ENCODE data around the gene GRM4. TPM values are rescaled to one million over a fixed set of nuclear protein-coding genes. Genes with fewer than 3 reads are reported as not detected.

The GRM4 gene
- total RNA-seq, 1 experiment from 2014 or later: 5.6 TPM

- no peak overlapping the region for H4K91ac ChIP-seq (ENCODE audit: insufficient read length, low read depth, low read length)
- no peak overlapping the region for H3K18ac ChIP-seq (ENCODE audit: insufficient read length, low read depth, low read length)
- Mint-ChIP-seq H3K27me3 (ENCODE audit: low read depth) (peaks cover 50% of the 10 kb centered on the region), H3K27ac (no peak overlapping the region), H3K9me3 (no peaks in the 10 kb centered on the region), H3K36me3 (ENCODE audit: insufficient read depth in 1 of 3, low read depth in 3 of 3) (no peaks in the 10 kb centered on the region), H3K4me3 (no peak overlapping the region), H3K4me1 (peaks cover 15 to 16% of the 10 kb centered on the region in 2 experiments)
- H3K79me2 ChIP-seq (ENCODE audit: insufficient read depth, low read length): no peaks in the 10 kb centered on the region
- H3K23me2 ChIP-seq (ENCODE audit: insufficient read length, low read depth, low read length, poor library complexity, severe bottlenecking): no peaks in the 10 kb centered on the region
- no peak overlapping the region for H2BK20ac ChIP-seq (ENCODE audit: low read depth, low read length, poor library complexity, severe bottlenecking)
- peak; percentile 18 for DNase-seq
- no peak overlapping the region for H3K4me2 ChIP-seq (ENCODE audit: insufficient read depth, insufficient read length, low read length)
- no peak overlapping the region for H2BK15ac ChIP-seq (ENCODE audit: low read depth, low read length)
- no peak overlapping the region for H2AK5ac ChIP-seq (ENCODE audit: insufficient read length, low read length)
- no peak overlapping the region for H3K4ac ChIP-seq (ENCODE audit: low read depth, low read length)
- no peaks in the 10 kb centered on the region for H3K4me1 ChIP-seq (ENCODE audit: insufficient read depth, low read length)
- no peak overlapping the region for H3K14ac ChIP-seq (ENCODE audit: insufficient read depth, low read length)
- no peaks in the 10 kb centered on the region for H4K20me1 ChIP-seq (ENCODE audit: control insufficient read depth, insufficient read depth, insufficient read length)
- no peak overlapping the region for H3T11ph ChIP-seq (ENCODE audit: low read length)
- H4K5ac ChIP-seq (ENCODE audit: insufficient read length, low read depth, low read length): no peak overlapping the region
- H3K79me1 ChIP-seq (ENCODE audit: insufficient read depth, low read depth, low read length, poor library complexity, severe bottlenecking): no peaks in the 10 kb centered on the region
- no peak overlapping the region for H2BK12ac ChIP-seq (ENCODE audit: insufficient read length, low read depth, low read length)
- H3K27me3 ChIP-seq (ENCODE audit: insufficient read depth, low read length): no peaks in the 10 kb centered on the region; the same call in 1 of the 2 replicates
- H3K9me3 ChIP-seq (ENCODE audit: control insufficient read depth, low read depth, low read length): no peaks in the 10 kb centered on the region
- no peak overlapping the region for H3K56ac ChIP-seq (ENCODE audit: insufficient read length, low read depth, low read length)
- no CpG with 5 or more reads among the region's 16 CpGs for WGBS (ENCODE audit: extremely low coverage, insufficient read length, low lambda C conversion rate)
- H4K8ac ChIP-seq (replicated peaks; ENCODE audit: insufficient read length, low read depth, low read length): no peak overlapping the region
- no peak overlapping the region for H3K23ac ChIP-seq (ENCODE audit: insufficient read length, low read depth, low read length)
- no peak overlapping the region for H3K9ac ChIP-seq (ENCODE audit: extremely low read depth, insufficient read length, low read length)
- H3K27ac ChIP-seq (ENCODE audit: insufficient read length, low read depth, low read length): no peak overlapping the region
- H2BK120ac ChIP-seq (ENCODE audit: low read depth, low read length, poor library complexity, severe bottlenecking): no peak overlapping the region
- no peak for TF ChIP-seq CTCF (conservative IDR thresholded peaks at IDR 0.05)
- no peak overlapping the region for H2BK5ac ChIP-seq (ENCODE audit: insufficient read length, low read length)
- H2AFZ ChIP-seq (ENCODE audit: low read length): no peak overlapping the region
Observed at GRCh38 chr6:33978412-33979150, 167.3 kb downstream of the GRM4 start.

Data from H9 (cell line).